Kasumi-1 (cell line): ENCODE measurements around the gene MAFF.
"Not testable (repeated sequence)": the region's sequence is repeated elsewhere in the genome, so short reads cannot be mapped to it uniquely, and the experiment has no call there.

ENCODE experiments used
- DNase-seq, 2 experiments: peaks; one replicate each; lab custom pipeline; 2025; lab: John Stamatoyannopoulos, UW

MAFF gene

DNA sequence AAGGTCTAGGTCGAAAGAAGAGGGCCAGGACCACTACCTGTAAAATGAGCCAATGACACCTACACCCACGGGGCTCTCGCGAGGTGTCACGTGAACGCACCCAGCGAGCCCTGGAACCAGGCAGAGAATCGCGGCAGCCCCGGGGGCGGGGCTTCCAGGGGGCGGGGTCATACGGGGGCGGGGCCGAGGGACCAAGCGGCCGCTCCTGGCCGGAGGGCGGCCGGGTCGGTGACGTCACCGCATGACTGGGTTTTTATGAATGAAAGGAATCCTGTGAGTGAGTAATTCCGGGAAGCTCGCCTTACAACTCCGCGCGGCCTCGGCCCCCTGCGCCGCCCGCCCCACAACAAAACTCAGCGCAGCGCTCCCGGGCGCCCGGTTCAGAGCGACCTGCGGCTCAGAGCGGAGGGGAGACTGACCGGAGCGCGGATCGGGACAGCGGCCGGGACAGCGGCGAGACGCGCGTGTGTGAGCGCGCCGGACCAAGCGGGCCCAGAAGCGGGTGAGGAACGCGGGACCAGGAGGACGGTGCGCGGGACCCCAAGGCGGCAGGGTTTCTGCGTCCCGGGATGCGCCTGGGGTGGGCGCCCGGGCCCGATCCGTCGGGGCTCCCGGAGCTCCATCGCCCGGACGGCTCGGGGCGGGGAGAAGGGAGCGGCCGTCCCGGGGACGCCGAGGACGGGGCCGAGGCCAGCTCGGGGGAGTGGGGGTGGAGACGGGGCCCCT is at the start of gene MAFF:
Gene MAFF, plus strand, starts transcription at position 284 of the 726 bp plus-strand sequence. CDS start 11,860 bp downstream, outside the sequence.
- DNase-seq, result peak; percentile 83 to 85

DNA sequence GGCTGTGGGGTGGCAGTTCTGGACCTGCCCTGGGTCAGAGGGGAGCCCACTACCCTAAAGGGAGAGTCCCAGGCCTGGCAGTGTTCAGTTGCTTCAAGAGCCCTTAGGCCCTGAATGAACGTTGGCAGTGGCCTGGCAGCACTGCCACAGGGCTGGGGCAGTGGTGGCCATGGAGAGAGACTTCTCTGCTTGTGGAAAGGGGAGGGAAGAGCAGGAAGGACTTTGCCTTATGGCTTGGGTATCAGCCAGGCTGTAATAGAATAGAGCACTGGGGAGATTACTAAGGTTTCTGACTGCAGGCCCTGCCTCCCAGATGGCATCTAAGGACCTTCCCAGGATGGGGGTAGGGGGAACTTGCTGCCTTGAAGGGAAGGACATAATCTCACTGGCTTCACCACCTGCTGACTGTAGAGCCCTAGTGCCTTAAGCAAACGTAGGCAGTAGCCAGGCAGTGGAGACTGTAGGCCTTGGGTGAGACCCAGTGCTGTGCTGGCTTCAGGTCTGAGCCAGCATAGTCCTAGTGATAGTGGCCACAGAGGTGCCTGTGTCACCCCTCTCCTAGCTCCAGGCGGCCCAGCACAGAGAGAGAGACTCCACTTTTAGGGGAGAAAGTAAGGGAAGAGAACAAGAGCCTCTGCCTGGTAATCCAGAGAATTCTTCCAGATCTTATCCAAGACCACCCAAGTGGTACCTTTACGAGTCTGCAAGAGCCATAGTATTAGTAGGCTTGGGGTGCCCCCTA is 47.8 kb upstream of the MAFF start:
- DNase-seq, result no peak

DNA sequence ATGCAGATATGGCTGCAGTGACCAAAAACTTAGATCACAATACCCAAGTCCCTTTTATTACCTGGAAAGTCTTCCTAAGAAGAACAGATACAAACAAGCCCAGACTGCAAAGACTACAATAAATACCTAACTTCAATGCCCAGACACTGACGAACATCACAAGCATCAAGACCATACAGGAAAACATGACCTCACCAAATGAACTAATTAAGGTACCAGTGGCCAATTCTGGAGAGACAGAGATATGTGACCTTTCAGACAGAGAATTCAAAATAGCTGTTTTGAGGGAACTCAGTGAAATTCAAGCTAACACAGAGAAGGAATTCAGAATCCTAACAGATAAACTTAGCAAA is 47.3 kb upstream of the MAFF start:
- not testable (repeated sequence) for DNase-seq

DNA sequence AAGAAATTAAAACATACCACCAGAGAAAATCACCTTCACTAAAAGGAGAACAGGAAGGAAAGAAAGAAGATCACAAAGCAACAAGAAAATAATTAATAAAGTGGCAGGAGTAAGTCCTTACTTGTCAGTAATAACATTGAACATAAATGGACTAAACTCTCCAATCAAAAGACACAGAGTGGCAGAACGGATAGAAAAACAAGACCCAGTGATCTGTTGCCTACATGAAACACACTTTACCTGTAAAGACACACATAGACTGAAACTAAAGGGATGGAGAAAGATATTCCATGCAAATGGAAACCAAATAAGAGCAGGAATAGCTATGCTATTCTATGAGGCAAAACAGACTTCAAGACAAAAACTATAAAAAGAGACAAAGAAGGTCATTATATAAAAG is 46.1 kb upstream of the MAFF start:
- DNase-seq, result no peak

DNA sequence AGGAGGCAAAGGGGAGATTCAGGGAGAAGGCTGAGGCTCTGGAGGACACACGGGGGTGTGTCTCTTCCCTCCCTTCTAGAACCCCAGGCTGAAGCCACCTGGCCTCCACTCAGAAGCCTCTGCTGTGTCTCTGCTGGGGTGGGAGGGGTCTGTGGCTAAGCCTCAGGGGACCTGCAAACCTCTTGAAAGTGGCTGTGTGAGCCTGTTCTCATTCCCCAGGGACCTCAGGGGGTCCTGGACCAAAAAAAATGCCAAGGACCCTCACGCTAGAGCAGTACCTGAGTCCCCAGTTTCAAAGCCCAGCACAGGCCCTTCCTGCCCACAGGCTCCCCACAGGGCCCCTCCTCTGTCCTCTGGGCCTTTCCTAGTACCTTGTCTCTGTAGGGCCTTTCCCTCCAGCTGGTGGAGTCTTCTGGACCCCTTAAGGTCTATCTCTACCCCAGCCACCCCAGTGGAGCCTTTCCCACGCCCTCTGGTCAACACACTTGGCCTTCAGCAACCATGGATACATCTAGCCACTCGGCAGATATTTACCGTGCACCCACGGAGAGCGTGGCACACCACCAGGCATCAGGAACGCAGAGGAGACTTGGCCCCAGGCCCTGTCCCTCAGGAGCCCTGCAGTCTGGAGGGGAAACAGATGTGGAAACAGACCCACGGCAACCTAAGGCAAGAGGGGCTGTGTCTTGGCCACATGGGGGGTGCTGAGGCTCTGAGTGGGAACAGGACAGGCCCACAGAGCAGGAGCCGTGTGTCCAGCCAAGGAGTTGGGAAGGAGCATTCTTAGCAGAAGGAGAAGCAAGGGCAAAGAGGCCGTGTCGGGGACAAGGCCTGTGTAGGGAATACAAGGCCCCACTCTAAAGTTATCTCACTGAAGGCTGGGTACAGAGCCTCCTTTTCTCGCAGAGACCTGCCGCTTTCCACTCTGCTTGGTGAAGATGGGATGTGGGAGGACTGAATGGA is 38.6 kb upstream of the MAFF start:
- DNase-seq, result no peak

DNA sequence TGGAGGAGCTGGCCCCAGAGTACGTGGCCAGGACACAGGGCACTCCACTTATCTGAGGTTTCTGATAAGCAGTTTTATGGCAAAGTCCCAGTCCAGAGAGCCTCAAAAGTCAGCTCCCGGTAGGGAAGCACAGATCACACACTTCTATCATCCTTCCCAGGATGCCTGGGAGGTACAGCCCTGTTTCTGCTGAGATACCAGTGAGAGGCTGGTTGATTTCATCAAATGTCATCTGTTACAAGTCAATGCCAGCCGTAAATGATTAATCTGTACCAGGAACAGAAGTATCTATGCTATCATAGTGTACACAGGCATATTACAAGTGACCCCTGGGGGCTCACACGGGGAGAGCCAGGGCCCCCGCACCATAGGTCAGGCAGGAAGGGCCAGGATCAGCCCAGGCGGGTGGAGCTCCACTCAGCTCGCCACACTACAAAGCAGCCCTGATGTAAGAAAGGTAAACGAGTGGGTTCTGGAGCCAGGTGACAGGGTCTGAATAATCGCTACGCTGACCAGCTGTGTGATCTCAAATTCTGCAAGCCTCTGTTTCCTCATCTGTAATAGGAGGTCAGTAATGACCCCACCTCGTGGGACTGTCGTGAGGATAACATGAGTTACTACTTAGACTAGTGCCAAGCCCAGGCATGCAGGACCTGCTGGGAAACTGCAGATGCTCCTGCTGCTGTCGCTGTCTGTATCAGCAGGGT is 37.8 kb upstream of the MAFF start:
- no peak for DNase-seq

DNA sequence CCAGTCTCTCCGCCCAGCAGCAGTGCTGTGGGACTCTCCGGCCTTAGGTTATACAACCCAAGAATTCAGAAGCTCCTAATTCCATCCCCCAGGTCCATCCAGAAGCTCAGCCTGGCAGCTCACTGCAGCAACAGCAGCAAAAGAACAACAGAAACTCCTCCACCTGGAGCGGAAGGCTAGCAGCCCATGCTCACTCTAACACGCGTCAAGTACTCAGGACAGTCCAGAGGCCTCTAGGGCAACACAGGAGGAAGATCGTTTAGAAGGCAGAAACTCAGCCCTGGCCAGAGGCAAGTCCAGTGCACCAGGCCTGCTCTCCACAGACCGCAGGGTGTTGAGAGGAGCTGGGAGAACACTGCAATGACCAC is 37.3 kb upstream of the MAFF start:
- no peak for DNase-seq

DNA sequence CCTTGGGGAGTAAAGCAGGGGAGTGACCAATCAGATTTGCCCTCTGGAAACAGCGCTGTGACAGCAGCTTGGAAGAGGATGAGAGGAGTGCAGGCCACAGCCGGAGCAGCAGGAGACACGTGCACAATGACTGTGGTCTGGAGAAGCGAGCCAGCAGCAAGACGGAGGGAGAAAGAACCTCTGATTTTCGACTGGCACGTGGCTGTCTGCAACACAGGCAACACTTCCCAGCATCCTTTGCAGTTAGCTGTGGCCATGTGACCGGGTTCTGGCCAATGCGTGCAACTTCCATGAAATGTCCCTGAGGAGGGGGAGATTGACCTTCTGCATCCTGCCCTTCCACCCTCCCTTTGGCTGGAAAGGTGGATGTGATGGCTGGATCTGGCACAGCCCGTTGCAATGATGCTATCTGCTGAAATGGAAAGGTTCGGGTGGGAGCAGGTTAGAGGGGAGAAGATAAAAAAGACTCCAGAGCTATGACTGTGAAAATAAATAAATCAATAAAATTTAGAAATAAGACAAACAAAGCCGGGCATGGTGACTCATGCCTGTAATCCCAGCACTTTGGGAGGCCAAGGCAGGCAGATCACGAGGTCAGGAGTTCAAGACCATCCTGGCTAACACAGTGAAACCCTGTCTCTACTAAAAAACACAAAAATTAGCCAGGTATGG is 35.7 kb upstream of the MAFF start:
- no peak for DNase-seq

DNA sequence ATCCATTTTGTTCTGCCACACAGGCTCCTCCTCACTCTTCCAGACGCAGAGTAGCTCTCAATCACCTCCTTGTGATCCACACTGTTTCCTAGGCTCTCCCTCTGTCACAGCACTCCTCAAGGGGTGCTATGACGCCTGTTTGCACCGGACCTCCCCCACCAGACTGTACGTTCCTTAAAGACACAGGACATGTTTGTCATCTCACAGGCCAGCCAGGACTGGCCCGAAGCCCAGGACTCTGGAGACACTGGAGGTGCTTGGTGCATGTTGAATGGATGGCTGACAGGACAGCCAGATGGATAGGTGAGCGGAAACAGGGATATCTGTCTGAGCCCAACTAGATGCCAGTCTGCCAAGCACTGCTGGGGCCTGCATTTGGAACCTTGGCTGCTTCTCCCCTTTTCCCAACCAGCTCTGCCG is 33.8 kb upstream of the MAFF start:
- no peak for DNase-seq

DNA sequence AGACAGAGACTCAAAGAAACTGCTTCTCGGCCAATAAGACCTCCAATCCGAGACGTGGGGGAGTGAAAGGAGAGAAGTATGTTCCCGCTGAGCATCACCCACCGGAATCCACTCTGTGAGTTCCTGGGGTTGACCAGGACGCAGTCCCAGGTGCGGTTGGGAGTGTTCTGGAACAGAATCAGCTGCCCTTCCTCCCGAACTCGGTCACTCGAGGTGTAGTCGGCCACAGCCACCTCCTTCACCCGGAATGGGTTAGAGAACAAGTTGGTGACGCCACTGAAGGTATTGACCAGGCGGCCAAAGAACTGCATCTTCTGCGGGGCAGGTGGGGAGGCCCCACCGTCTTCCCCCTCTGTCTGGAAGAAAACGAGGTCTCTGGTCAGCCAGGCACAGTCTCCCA is 32.7 kb upstream of the MAFF start:
- no peak for DNase-seq

DNA sequence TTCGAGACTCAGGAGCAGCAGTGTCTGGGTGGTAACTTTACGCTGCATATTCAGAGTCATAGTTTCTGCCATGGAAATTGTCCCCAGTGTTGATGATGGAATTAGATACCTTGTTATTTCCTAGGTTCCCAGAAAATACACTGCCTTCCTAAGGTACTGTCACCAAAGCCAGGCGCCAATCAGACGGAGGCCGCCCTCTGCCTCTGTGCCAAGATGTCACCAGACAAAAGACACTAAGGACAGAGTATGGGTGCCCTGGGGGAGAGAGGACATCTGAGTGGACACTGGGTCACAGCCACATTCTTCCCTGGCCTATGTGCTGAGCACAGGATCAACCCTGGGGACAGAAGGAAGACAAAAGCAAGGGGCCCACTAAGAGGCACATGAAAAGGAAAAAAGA is 31.3 kb upstream of the MAFF start:
- DNase-seq, result no peak

DNA sequence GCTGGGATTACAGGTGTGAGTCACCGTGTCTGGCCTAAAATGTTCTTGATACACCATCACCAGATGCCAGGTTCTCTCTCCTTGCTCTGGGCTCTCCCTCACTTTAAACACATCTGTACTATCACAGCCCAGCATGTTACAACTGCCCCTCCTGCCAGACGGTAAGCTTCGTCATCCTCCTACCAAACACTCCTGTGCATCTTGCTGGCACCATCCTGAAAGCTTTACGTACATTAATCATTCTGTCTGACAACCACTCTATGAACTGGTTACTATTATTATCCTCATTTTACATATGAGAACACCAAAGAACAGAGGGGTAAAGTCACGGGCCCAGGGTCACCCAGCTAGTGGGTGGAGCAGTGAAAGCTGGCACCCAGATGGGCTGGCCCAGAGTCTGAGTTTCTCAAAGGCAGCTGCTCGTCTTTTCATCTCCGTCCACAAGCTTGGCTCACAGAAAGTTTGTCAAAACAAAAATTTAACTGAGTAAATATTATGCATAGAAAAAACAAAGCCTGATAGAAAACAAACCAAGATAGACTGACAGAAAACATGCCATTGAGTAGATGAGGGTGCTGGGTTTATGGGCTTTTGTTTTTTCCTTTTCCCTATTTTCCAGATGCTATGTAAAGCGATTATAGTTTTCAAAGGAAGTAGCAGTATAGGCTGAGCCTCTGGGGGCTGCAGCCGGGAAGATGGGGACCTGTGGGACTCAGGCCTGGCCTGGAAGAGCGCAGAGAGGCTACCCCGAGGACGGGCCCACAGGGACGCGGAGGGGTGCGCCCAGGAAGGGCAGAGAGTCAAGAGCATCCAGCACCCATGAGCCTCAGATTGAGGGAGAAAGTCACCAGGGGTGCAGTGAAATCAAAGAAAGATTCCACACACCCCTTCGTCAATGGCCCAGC is 29.6 kb upstream of the MAFF start:
- DNase-seq, result no peak

DNA sequence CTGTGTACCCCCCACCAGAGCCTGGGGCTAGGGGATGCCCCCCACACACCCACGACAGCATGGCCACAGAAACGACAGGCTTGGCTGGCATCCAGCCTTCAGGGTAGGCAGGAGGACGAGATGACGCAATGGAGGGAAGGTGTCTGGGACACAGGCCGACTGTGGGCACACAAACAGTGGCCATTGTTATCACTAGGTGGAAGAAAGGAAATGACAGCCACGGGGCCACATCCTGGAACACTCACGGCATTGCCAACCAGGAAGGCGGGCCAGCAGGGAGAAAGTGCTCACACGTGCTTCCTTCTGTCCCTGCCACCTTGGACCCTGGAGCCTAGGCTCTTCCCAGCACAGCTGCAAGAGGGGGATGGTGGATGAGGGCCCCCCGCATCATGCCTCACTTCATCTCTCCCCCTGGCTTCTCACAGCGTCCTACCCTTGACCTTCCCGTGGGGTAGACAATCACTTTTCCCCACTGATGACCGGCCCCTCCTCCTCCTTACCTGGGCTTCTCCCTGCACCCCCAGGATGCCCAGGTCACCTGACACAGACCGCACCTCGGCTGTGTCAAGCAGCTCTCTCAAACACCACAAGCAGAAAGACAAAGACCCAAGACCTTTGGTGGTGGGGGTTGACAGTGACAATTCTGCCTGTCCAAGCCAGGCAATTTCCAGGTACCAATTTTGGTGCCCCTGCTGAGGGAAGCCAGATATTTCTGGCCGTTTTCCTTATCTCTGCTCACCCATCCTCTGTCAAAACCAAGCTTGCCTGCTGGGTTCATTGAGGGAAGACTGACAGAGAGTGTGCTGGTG is 28.8 kb upstream of the MAFF start:
- peak; percentile 18 to 57 for DNase-seq

DNA sequence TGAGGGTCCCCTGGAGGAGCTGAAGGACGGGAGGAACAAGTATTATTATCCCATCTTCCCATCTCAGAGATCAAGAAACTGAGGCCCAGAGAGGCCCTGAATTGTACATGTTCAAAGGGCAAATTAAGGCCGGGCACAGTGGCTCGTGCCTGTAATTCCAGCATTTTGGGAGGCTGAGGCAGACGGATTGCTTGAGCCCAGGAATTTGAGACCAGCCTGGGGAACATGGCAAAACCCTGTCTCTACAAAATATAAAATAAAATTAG is 28.2 kb upstream of the MAFF start:
- no peak for DNase-seq

DNA sequence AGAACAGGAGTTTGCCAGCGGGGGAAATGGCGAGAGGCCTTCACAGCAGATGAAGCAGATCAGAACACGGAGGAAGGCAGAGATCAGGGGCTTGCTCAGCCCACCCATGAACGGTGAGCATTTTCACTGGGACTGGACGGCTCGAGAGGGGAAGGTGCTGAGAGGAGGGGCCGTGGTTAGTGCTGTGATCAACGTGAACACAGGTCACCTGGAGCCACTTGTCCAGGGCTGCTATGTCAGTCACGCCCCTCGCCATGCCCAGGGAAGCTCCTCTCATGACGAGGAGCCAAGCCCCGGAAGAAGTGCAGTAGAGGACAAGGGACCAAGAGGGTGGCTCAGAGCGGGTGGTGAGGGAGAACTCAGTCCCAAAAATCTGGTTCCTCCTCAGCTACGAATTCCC is 27.2 kb upstream of the MAFF start:
- no peak for DNase-seq

DNA sequence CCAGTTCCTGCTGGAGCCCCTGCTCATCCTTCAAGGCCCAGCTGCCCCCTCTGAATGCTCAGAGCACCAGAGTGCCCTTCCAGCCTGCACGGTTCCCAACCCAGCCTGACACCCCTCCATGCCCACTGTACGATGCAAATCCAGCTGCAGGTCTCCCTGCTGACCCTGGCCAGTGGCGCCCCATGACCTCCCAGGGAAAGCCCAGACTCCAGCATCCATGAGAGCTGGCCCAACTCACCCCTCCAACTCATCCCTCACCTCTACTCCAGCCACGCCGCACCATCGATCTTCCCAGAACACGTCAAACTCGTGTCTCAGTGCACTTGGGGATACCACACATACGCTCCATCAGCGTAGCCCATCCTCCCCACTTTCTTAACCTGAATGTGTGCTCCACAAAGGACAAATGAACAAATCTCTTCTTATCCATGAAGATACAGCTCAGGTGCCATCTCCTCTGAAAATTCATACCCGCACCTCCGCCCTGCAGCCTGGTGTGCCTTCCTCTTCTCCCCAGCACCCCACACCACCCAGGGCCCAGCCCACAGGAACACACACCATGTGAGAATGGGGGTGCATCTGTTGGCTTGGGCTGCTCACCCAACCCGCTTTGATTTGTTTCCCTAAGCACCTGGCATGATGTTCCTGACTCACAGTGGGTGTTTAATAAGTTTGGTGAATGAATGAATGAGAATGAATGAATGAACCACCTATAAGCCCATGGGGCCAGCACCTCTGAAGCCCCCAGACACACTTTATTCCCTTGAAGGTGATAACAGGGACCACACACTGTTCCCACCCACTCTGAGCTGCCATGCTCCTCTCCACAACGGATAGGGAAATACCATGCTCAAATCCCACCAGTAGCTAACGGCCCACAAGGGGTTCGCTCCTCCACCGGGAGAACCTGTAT is 26.3 kb upstream of the MAFF start:
- no peak for DNase-seq

DNA sequence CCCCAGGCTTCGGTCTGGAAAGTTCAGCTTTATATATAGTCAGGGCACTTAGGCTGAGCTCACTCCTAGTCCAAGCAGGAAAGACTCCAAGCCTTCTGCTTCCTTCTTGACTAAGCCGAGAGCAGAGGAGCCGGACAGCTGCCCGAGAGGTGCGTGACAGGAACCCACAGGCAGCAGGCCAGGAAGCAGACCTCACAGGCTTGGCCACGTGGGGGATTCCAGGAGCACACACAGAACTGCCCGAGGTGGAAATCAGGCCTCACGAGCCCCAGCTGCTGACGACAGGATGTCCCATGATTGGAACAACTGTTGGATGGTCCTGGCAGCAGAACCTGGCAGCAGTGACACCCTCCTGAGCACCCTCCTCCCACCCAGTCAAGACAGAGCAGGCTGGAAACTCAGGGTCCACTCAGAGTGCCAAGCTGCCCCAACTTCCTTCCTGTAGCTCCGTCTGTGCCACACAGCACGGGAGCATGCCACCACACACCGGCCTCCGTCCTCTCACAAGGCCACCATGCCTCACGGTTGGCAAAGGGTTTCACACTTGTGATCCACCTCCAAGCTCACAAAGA is 25.5 kb upstream of the MAFF start:
- peak; percentile 63 to 81 for DNase-seq

DNA sequence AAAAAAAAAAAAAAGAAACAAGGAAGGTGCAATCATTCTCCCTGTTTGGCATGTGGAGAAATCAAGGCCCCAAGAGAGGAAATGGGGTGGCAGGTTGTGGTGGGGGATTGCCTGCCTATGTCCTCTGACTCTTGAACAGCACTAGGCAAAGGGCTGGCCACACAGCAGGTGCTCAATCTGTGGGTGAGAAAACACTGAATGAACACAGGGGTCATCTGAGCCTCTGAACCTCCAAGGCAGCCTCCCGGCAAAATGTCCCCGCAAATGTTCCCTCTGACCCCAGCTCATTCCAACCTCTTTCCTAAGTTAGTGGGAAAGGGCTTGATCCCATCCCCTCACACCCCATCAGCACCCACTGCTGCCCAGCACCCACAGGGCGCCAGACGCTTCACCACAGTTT is 24.8 kb upstream of the MAFF start:
- no peak for DNase-seq
